OCI-LY7 (cell line): ENCODE data around the gene LRRTM3.

ENCODE experiments used
- EZH2phosphoT487 ChIP-seq: fragments of 200-600 bp; sonication (generic); IDR thresholded peaks from 2 replicates; pipeline ENCODE4 v1.6.1; 2018; ENCODE audit warnings: low read depth, borderline replicate concordance, mild to moderate bottlenecking, mixed run types, antibody characterized with exemption, low read length, moderate library complexity, mixed read lengths
- TF ChIP-seq, protein P1 (sequence below): fragments of 200-600 bp; sonication (generic); conservative IDR thresholded peaks from 2 replicates; pipeline ENCODE4 v1.5.1; 2014; ENCODE audit warnings: mild to moderate bottlenecking, antibody characterized with exemption, low read length, moderate library complexity, mixed read lengths

DNA sequence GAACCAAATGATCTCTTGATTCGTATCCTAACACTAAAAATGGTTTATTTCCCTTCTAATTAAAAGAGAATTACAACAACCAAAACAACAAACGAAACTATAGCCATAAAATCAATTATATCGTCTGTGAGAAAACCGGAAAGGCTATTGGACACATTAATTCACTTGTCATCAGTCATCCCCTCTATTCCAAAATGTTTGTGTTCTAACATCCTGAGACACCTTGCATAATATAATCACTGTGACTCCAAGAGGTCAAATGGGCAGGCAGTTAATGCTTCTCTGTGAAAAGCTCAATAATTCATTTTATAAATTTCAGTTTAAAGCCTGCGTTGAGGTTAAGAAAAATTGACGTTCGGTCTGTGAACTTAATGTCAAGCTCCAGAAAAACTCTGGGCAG lies 463 bp upstream of the LRRTM3 start:
- TF ChIP-seq, protein P1, sequence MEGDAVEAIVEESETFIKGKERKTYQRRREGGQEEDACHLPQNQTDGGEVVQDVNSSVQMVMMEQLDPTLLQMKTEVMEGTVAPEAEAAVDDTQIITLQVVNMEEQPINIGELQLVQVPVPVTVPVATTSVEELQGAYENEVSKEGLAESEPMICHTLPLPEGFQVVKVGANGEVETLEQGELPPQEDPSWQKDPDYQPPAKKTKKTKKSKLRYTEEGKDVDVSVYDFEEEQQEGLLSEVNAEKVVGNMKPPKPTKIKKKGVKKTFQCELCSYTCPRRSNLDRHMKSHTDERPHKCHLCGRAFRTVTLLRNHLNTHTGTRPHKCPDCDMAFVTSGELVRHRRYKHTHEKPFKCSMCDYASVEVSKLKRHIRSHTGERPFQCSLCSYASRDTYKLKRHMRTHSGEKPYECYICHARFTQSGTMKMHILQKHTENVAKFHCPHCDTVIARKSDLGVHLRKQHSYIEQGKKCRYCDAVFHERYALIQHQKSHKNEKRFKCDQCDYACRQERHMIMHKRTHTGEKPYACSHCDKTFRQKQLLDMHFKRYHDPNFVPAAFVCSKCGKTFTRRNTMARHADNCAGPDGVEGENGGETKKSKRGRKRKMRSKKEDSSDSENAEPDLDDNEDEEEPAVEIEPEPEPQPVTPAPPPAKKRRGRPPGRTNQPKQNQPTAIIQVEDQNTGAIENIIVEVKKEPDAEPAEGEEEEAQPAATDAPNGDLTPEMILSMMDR, result no peak
- TF ChIP-seq EZH2phosphoT487, result no peak
